ENCODE data around the gene TRIP4.
"Not testable (repeated sequence)": the region's sequence is repeated elsewhere in the genome, so short reads cannot be mapped to it uniquely, and the experiment has no call there.

The TRIP4 gene

DNA sequence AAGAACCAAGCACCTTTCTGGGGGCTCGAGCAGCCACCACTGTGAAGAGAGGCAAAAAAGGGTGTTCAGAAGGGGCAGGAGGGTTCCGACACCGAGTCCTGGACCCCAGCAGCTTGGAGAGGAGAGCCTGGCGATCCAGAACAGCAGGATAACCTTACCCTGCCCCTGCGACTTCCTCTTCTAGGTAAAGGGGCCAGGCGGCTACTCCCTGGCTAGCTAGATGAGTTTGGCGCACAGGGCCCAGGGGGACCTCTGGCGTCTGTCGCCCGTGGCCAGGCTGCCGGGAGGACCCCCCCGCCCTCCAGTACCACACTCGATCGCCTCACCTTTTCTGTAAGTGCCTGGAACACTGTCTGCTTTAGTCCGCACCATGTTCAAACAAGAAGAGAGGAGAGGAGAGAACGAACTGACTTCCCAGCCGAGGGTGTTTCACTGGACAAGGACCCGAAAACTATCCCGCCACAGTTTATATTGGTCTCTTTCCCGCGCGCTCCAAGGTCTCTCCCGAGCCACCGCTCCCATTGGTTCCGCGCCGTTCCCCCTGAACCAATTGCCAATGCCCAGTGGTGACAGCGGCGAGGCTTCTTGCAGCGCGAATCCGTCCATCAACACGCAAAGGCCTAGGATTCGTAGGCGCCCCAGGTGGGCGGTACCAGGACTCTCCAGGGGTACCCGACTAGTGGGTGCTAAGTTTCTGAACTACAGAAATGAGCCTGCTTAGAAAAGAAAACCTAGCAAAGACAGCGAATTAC lies 6.5 kb upstream of the TRIP4 start, which contains the start of gene PCLAF:
PCLAF (minus strand) TSS at position 442 of the 752 bp plus-strand sequence; CDS start at position 372, 70 bp downstream.
- DNase-seq (ENCODE audit: low read depth in 2 of 2), result peak; percentile 64 to 72

DNA sequence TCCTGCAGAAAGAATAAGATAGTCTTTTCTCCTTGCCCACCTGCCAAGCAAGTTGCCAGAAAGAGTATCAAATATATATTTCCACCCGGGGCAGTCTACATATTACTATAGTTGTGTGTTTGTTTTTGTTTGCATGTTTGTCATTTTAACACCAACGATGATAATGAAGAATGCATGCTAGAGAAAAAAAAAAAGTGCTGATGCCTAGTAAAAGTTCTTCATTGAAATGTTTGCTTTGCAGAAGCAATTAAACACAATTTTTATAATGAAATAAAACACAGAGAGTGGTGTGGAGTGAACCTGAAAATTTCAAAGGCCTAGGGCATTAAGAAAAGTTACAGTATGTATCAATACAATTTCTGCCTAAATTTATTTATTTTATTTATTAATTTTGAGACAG lies 3.9 kb upstream of the TRIP4 start:
- DNase-seq (ENCODE audit: low read depth in 2 of 2), result no peak

DNA sequence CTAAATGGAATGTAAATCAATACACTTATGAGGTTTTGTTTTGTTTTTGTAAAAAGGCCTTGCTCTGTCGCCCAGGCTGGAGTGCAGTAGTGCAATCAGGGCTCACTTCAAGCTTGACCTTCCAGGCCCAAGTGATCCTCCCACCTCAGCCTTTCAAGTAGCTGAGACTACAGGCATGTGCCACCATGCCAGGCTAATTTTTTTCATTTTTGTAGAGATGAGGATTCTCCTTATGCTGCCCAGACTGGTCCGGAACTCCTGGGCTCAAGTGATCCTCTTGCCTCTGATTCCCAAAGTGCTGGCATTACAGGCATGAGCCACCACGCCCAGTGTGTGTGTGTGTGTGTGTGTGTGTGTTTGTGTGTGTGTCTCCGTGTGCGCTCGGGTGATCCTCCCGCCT lies 1.3 kb upstream of the TRIP4 start:
- no peak for DNase-seq (ENCODE audit: low read depth in 2 of 2)

DNA sequence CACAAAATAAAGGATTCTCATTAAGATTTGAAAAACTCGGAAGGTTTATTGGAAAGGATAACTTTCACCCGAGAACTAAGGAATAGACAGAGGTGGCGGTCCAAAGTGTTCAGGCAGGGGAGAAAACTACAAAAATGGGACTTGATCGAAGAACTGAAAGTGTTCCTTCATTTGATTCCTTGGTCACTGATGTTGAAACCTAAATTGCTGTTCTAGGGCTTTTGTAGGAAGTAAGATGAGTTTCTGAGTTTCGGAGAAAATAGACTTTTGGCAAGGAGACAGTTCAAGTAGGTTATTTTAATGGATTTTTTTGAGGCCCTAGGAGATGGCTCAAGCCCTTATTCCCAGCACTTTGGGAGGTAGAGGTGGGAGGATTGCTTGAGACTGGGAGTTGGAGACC lies 1.4 kb downstream of the TRIP4 start:
- DNase-seq (ENCODE audit: low read depth in 2 of 2), result no peak

DNA sequence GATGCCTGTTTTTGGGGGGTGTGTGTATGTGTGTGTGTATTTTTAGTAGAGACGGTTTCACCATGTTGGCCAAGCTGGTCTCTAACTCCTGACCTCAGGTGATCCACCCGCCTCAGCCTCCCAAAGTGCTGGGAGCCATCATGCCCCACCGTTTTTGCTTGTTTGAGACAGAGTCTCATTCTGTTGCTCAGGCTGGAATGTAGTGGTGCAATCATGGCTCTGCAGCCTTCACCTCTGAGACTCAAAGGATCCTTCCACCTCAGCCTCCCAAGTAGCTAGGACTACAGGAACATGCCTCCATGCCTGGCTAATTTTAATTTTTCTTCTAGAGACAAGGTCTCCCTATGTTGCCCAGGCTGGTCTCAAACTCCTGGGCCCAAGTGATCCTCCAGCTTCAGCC lies 4.8 kb downstream of the TRIP4 start:
- not testable (repeated sequence) for DNase-seq (ENCODE audit: low read depth in 2 of 2)

DNA sequence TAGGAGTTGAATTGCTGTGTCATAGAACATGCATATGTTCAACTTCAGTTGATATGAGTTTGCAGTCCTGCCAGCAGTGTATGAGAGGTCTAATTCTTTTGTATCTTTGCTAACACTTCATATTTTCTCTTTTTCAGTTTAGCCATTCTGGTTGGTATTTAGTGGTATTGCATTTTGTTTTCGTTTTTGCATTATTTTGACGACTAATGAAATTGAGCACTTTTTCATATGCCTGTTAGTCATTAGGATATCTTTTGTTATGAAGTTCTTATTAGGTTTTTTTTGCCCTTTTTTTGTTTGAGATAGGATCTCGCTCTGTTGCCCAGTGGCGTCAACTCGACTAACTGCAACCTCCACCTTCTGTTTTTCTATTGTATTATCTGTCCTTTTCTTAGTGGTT lies 9.2 kb downstream of the TRIP4 start:
- DNase-seq (ENCODE audit: low read depth in 2 of 2), result no peak

DNA sequence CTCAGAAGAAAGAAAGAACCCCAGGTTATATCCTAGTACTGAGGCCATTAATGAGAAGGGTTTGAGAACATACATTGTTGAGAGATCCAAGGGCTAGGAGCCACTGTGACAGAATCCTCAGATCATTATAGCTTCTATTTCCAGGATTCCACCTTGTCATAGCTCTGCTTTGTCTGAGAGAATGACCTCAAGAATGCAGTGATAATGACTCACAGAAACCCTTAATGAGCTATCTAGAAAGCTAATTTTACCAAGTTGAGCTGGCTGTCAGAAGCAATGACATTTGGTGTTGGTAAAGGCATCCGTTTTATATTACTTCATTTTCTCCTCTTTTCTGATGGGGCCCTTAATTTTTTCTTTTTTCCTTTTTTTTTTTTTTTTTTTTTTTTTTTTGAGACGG lies 10.9 kb downstream of the TRIP4 start:
- no peak for DNase-seq (ENCODE audit: low read depth in 2 of 2)

DNA sequence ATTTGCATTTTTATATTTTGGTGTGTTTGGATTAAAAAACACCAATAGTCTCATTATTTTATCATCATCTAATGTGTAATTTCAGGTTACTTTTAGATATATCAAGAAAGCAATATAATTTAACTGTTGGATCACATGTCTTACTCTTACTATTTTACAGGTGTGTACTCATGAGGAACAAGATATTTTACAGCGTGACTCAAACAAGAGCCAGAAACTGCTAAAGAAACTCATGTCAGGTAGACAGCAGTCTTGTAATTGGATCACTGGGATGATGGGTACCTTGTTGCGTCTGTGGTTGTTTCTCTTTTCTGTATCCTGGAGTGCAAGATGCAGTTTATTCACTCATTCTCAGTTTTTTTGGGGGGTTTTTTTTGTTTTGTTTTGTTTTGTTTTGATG lies 12.9 kb downstream of the TRIP4 start:
- no peak for DNase-seq (ENCODE audit: low read depth in 2 of 2)

DNA sequence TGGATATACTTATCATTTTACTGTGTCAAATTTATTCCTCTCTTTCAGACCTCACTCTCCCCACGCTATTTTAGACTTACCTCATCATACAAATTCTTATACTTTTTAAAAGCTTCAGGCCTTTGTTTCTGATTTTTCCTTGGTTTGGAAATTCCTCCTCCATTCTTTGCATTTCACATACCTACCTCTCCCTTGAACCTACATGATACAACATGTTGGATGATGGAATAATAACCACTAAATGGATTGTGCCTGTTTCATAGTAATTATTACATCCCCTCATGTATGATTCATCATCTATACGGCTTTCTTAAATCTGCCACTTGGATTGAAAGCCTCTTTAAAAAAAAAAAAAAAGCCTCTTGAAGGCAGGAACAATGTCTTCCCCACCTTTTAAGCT lies 24.6 kb downstream of the TRIP4 start:
- no peak for DNase-seq (ENCODE audit: low read depth in 2 of 2)

DNA sequence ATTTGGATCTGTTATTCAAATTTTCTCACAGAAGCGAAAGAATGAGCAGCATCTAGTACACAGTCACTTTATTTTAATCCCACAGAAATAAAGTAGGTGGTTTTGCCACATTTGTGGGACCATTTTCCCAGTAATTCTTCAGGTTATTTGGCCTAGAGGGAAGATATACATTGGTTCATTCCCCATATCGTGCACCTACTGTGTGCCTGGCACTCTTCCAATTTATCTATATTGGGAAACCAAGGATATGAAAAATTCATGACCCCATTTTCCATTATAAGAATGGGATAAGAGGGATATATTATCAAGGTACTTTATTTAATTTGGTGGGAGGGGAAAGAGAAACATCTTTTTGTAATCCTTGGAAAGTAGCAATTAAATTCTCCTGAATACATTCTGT lies 35.1 kb downstream of the TRIP4 start:
- no peak for DNase-seq (ENCODE audit: low read depth in 2 of 2)

DNA sequence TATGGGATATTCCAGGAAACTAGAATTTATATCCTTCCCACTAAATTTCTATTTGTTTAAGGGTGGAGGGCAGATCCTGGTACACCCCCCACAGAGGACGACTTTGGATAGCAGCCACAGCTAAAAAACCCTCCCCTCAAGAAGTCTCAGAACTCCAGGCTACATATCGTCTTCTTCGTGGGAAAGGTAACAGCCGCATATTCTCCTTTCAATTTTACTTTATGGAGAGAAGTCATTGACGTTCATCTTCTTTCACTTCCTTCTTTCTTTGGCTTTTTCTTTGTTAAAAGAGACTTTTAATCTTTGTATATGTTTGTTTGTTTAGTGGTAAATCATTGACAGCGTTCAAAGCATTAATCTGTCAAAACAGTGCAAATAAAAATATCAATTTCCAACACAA lies 36.3 kb downstream of the TRIP4 start:
- DNase-seq (ENCODE audit: low read depth in 2 of 2), result no peak

DNA sequence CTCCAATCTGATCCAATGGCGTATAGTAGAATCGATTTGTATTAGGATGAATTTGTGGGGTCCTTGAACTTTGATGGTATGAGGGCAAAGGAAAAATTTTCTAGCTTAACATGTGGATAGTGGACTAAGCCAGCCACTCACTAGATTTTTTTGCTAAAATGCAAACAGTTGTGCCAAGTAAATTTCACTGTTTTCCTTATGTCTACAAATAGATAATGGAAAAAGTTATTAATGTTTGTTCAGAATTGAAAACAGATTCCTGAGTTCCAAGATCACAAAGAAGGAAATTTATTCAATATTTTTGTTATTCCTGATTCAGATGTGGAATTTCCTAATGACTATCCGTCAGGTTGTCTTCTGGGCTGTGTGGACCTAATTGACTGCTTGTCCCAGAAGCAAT lies 37.6 kb downstream of the TRIP4 start:
- no peak for DNase-seq (ENCODE audit: low read depth in 2 of 2)

DNA sequence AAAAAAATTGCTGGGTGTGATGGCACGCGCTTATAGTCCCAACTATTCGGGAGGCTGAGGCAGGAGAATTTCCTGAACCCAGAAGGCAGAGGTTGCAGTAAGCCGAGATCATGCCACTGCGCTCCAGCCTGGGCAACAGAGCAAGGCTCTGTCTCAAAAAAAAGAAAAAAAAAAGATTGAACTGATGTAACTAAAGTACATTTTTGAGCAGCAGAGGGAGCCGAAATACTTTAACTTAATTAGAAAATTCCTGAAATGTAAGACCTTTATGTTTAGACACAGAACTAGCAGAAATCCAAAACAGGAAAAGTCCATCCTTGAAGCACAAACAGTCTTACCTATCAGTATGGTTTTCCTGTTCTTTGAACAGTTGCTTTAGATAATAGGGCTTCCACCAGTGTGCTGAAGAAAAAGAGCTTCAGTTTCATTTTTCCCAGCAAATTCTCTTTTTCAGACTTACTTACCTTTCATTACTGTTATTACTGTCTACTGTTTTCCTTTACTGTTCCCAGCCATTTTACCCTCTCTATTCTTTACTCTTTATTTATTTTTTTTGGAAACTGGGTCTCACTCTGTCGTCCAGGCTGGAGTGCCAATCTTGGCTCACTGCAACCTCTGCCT lies 39.3 kb downstream of the TRIP4 start:
- no peak for DNase-seq (ENCODE audit: low read depth in 2 of 2)

DNA sequence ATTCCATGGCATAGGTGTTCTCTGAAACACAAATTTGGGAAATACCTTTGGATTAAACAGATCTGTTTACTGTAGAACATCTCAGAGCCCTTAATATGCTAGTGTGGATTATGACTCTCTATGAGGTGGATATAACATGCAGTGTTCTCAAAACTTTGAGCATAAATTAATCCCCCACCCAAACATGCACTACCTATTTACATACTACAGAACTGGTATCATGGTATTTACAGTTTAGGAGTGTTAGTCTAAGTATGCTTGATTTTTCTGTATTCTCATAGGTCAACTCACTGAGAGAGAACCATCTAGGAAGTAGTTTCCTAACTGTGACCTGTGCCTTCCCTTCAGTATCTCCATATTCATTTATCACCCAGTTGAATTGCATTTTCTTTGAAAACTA lies 41.8 kb downstream of the TRIP4 start:
- no peak for DNase-seq (ENCODE audit: low read depth in 2 of 2)

DNA sequence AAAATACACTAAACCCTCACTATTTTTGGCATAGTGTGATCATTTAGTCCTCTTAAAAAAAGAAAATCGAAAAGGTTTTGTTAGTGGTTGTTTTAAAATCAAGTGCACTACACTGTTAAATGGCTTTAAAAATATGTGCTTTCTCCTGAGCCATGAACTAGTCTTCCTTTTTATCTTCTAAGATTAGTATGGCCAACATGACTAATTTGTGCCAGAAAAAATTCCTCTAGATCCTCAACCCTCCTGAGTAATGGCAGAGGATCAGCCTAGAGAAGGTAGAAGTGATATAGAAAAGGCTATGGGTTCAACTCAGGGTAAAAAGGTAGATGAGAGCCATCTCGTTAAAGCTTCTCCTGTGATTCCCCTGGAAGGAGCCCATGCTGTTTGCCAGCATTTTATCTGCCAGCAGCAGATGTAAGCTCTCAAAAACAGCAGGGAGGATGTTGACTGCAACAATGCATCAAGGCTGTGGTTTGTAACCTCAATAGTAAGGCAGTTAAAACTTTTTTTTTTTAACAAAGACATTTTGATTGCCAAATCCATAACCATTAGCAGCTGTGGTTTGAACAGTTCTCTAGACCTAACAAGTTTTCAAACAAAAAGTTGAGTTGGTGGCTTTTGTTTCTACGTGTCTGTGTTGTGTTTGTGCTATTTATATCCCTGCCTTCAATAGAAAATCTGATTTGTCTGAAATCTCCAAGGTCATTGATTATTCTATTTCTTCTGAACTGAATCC lies 42.5 kb downstream of the TRIP4 start:
- peak in 1 of 2 donors; percentile 3 for DNase-seq (ENCODE audit: low read depth in 2 of 2)

DNA sequence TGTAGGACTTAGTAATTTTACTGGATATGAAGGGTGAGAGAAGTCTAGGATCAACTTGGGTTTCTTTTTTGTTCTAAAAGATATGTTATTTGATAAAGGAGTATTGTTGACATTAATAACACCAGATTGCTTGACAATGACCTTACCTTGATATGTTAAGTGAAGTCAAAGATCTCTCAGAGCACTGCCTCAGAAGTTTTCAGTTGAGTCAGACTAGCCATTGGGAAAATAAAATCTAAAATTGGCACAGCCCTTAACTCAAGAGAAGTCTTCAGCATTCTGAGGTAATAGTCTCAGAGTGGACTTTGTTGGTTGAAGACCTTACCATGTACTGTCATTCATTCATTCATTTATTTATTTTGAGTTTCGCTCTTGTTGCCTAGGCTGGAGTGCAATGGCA lies 50.3 kb downstream of the TRIP4 start:
- no peak for DNase-seq (ENCODE audit: low read depth in 2 of 2)

DNA sequence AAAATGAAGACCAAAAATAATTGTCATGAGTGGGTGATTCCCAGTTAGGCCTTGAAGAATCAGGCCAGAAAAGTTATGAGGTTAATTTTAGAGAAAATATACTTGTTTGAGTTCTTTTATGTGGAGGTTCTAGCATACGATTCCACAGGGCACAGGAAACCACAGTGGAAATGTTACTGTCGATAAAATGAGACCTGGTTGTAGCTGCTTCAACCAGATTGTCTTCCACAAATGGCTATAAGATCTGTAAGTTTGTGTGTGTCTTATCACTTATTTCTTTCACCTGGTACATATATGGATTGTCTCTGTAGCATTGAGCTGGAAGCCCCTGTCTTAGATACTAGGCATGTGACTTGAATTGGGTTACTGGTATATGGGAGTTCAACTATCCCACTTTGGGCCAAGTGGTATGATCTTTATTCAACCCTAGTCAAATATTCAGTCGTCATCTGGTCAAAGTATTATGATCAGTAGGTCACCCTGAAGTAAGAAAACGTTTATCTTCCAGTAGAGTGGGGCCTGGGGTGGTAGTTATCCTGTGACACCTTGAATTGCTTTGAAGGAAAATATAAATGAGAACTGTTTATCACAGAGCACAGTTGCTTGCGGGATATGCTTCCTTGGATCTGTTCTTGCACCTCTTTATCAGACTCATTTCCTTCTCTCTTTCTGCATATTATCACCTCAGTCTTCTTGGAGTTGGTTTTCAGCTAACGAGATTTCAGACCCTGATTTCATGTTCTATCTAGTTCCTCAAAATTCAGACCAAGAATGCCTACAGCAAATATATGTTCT lies 51.2 kb downstream of the TRIP4 start:
- no peak for DNase-seq (ENCODE audit: low read depth in 2 of 2)

DNA sequence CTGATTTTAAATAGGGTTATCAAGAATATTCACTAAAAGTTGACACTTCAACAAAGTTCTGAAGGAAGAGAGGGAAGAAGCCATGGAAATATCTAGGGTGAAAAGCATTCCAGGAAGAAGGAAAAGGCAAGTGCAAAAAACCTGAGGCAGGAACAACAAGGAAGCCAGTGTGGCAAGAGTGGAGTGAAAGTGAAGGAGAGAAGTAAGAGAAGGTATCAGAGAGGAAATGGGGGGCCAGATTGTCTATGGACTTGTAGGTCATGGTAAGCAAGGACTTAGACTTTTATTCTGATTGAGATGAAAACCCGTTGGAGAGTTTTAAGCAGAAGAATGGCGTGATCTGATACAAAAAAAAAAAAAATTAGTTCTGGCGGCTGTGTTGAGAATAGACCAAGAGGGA lies 54.2 kb downstream of the TRIP4 start:
- no peak for DNase-seq (ENCODE audit: low read depth in 2 of 2)

DNA sequence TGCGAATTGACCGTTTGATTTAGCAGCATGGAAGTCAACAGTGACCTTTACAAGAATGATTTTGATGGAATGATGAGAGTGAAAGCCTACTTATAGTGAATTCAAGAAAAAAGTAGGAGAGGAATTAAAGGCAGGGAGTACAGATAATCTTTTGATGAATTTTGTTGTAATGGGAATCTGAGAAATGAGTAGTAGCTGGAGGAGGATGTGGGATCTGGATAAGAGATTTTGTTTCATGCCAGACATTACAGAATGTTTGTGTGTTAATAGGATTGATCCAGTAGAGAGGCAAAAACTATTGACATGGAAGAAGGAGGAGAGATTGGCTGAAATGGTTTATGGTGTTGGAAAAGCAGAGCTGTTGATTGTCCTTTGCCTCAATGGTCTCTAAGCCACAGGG lies 55.4 kb downstream of the TRIP4 start:
- DNase-seq (ENCODE audit: low read depth in 2 of 2), result no peak

DNA sequence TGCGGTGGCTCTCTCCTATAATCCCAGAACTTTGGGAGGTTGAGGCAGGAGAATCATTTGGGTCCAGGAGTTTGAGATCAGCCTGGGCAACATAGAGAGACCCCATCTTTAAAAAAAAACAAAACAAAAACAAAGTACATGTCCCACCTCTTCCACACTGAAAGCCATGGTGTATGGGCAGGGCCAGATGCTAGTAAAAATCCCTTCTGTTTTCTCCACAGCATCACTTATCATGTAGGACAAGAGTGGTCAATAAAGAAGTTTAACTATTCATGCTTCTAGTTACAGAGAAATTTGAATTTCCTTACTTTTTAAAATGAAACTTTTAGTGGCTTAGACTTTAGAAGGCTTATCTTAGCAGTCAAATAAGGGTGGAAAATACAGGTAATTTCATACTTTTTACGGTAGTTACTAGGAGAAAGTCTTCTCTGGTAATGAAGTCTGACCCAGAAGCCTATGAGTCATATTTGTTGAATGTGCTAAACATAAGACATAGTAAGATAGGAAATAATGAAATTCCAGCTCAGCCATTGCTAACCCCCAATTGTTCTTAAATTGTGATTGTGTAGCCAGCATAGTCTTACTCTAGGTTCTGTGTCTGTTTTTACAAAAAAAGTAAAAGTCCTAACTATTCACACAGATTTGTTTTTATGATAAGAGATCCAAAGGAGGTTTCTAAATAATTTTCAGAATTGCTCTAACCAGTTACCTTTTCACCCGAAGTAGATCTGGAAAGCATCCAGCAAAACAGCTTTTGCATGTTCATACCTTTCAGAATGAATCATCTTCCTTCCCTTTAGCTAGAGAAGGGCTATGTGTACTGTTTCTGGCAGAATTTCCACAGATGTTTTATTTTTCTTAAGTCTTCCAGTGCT lies 56.3 kb downstream of the TRIP4 start:
- no peak for DNase-seq (ENCODE audit: low read depth in 2 of 2)

DNA sequence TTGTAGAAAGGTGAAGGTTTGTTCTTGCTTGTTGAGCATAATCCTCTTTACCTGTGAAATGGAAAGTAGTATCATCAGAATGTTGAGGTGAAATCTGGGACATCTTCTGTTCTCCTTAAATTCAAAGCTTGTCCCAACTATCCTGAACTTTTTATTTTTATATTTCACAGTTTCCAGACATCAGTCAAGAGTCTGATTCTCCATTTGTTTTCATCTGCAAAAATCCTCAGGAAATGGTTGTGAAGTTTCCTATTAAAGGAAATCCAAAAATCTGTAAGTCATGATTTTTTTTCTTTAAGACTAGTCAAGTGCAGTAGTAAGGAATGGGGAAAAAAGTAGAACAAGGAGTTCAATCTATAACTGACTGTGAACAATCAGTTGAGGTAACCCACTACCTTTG lies 57.2 kb downstream of the TRIP4 start:
- DNase-seq (ENCODE audit: low read depth in 2 of 2), result no peak
